HG03108 (cell line): ENCODE data around the gene SEMA4D.

Source experiments
- ATAC-seq: cut with Tn5 transposase; IDR thresholded peaks from one replicate; pipeline ENCODE4 v1.9.1; 2021; ENCODE audit warnings: moderate library complexity; ENCODE audit not compliant: unreplicated experiment

The SEMA4D gene

DNA sequence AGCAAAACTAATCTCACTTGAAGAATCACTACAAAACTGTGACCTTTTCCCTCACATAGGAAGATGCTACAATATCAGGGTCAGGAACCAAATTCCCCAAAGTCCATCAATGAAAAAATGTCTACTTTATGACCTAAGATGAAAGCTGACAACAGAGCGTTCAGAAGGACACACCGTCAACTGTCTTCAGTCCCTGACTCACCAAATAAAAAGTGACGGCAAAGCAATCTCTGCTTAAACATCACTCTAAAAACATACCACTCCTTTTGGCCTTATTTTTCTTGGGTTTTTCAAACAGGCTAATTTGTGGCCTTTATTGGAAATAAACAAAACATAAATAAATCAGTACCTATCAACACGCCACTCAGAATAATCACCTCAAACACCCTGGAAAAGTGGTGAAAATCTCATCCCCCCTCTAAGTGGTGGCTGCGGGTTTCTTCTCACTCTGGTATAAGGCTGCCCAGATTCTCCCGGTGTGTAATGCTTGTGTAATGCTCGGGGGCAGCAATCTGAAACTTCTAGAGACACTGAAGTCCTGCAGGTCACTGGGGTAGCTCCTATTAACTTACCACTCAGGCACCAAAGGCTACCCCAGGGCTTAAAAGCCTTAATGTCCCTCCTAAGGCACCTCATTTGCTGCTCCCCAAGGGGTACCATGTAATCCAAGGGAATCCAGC lies 29.5 kb downstream of the SEMA4D start:
- ATAC-seq: no peak

DNA sequence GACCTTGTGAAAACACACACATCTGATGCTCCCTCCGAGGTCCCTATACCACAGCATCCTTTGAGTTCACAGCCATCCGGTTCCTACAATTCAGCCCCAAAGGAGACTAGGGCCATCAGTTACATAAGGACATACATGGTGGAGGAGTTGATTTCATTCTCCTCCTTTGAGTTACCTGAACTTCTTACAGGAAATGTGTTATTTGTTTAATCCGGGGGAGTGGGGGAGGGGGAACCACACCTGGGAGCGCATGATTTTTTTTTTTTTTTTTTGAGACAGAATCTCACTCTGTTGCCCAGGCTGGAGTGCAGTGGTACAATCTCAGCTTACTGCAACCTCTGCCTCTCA lies 30.7 kb downstream of the SEMA4D start:
- no peak for ATAC-seq

DNA sequence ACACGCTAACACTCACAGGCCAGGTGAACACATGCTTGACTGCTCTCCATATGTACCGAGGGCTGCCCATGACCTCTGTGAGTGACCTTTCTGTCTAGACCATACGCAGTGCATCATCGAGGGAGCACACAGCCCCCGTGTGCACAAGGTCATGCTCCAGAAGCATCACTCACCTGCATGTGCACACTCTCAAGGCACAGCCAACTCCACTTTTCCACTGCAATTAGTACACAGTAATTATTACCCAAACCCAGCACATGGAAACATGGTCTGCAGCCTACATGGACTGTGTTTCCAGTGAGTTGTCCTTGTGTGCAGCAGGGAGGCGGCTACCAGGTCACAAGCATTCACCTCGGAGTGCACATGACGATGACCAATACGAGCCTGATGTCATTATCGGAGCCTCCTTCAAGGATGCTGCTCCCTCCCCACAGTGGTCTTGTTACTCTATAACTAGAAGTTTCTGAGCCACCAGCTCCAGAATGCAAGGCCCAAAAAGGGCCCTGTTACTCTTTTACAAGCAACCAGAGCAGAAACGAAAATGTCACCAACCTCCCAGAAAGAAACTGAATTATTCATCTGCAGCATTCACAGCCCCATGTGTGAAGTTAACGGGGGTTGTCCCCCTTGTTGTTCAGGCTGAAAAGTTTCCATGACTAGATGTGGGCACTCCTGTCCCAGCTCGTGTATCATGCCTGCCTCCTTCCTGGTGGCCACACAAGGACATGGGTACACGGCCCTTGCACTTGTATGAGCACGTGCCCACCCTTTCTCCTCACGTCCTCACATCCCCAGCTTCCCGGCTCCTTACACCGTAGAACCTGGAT lies 31.2 kb downstream of the SEMA4D start:
- peak; percentile 61 for ATAC-seq

DNA sequence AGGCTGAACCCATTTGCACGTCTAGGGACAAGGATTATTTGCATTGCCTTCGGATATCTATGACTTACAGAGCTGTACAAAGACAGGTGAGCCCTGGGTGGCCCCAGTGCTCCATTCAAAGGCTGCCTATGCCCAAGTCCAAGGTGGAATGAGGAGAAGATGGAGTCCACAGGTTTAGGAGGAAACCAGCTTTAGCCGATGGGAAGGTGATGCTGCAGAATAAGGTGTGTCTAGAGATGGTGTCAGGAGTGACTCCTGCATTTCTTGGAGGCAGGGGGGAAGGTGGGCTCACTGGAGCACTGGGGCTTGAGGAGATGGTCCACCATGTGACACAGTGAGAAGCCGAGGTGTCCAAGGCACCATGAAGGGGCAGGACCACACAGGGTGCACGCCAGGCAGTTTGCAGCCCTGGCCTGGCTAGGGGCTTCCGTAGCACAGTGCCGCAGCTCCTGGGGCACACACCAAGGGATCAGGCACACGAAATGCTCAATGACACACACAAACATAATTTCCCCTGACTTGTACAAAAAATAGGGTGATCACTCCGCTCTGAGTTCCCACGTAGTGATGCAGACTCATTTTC lies 32.1 kb downstream of the SEMA4D start:
- ATAC-seq: no peak

DNA sequence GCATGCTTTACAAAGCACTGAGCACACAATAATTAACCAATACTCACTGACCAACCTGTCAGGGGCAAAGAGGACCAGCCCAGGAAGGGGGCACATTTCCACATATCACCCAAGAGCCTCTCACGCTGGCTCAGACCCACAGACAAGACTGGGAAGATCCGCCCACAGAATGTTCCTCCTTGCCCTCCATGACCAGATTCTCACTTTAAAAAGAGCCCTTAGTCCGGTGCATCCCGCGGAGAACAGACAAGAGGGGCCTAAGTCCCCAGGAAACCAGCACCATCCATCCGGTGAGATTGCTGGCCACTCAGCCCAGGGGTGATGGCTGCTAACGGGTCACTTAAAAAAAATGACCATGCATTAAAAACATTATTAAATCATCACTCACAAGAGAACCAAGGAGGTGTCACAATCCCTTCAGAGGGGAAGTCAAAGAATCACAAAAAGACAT lies 32.9 kb downstream of the SEMA4D start:
- peak; percentile 6 for ATAC-seq

DNA sequence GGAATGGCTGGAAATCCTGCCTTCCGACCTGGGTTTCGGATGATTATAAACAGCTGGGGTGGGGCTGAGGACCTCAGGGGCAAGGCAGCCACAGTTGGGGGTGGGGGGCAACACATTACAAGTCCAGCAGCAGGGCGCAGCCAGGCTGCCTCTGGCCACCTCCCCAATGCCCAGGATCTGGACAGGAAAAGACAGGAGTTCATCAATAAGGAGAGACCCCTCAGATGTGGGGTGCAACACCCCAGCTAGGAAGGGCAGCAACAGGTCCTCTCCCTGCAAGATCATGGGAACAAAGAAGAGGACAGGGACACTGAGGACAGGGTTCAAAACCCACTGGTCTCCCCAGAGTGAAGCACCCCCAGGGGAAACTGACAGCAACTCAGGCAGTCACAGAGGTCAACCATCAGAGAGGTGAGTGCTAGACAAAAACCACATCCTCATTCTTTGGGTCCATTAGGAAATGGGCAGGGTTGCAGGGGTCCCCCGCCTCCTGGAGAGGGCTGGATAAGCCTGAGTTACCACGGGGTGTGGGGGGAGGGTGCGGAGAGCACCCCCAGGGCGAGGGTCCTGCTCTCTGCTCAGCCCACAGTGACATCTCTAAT lies 33.5 kb downstream of the SEMA4D start:
- peak; percentile 35 for ATAC-seq

DNA sequence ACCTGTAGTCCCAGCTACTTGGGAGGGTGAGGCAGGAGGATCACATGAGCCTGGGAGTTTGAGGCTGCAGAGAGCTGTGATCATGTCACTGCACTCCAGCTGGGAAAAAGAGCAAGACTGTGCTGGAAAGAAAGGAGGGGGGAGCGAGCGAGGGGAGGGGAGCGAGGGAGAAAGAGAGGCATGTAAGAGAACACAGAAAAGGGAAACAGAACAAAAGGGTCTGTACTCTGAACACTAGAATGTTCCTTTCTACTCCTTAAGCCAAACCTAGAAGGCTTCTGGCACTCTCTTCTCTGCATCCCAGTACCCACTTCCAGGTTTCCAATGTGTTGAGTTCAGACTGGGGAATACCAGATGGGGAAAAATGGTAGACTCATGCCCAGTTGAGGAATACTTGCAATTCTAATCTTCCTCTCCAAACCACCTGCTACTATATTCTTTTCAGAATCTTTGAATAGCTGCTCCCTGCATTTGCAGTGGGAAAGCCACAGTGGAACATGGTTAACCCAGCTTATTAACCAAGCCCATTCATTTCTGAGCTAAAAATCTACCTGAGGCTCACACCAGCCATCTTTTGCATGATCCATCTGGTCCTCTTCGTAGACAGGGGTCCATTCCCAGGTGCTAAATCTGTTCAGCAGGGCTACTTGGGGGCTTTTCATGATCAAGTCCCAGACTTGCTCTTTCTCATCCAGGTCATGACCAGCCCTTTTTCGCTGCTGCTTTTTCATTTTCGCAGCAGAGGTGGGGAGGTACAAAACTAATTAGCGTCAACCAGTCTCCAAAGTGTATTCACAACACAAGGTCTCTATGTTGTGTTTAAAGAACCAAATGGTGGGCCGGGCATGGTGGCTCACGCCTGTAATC lies 34.9 kb downstream of the SEMA4D start:
- no peak for ATAC-seq

DNA sequence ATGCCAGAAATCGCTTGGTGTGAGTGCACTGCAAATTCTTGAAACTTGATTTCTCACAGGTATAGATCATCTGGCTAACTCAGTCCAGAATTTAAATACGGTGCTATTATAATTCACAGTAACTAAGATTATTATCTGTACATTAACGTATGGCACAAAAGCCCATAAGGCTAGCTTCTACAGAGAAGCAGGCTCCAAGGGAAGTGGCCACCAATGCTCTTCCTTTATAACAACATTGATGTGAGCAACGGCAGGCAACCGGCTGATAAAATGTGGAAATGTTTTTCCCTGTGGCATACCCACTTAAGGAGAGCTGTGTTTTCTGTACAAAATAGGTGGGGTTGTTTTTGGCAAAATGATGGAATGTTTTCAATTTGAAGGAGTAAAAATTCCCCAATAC lies 35.7 kb downstream of the SEMA4D start:
- ATAC-seq: no peak

DNA sequence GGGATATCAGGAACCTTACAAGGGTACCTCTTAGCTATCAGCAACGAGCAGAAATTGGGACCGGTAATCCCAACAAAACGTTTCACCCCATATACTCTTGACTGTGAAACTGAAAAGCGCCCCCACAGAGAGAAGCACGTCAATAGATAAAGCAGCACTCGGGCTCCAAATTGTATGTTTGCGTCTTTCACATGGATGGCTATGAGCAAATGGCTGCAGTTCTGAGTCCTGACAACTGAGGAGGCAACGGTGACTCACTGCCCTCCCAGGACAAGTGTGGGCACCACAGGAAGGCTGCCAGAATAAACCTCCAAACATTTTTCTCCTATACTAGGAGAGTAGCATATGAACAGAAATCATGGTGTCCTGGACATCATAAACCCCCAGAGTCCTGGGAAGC lies 36.6 kb downstream of the SEMA4D start:
- ATAC-seq: no peak

DNA sequence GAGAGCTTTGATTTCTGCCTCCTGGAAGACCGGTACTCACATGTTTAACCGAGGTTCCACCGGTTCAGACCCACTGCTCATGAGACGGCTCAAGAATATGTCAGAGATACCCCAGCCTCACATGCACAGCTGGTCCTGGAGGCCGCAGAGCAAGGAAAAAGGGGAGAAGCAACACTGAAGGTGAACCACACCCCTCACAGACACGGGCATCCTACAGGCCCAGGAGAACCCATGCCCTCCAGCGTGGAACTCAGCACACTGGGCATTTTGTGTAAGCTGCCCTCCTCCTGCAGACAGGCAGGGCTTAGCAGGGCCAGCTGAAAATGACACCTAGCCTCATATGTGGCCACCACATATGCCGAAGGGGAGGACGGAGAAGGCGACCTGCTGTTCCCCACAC lies 37.4 kb downstream of the SEMA4D start:
- no peak for ATAC-seq

DNA sequence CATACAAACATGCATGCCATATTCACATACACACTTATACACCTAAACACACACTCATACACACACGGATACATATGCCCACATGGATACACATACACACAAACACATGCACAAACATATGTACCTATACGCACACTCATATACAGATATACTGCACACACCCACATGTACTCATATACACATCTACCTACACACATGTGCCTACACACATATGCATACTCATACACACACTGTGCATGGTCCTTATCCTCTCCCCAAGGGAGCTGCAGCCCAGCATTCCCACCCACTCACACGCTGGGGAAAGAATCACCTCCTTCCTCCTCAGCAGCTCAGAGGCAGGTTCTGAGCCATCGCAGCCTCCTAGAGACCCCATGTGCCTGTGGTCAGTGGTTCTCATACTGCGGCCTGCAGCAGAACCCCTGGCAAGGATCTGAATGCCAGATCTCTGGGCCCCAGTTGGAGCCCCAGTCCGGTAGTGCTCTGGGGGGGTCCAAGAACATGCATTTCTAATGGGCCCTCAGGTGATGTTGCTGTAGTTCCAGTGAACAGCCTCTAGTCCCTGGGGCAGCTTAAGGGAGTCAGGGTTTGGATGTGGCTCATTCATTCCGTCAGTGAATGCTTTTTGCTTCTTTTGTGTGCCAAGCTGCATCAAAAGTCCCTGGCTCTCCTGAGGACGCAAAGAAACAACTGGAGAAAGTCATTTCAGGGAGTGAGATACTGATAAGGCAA lies 39.0 kb downstream of the SEMA4D start:
- ATAC-seq: no peak

DNA sequence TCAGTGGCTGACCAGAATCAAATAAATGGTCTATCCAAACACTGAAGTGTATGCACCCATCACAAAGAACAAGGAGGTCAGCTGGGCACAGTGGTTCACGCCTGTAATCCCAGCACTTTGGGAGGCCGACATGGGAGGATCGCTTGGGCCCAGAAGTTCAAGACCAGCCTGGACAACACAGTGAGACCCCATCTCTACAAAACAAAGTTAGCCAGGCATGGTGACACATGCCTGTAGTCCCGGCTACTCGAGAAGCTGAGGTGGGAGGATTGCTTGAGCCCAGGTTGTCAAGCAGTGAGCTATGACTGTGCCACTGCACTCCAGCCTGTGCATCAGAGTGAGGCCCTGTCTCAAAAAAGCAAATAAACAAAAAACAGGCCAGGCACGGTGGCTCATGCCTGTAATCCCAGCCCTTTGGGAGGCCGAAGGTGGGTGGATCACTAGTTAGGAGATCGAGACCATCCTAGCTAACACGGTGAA lies 40.5 kb downstream of the SEMA4D start:
- no peak for ATAC-seq

DNA sequence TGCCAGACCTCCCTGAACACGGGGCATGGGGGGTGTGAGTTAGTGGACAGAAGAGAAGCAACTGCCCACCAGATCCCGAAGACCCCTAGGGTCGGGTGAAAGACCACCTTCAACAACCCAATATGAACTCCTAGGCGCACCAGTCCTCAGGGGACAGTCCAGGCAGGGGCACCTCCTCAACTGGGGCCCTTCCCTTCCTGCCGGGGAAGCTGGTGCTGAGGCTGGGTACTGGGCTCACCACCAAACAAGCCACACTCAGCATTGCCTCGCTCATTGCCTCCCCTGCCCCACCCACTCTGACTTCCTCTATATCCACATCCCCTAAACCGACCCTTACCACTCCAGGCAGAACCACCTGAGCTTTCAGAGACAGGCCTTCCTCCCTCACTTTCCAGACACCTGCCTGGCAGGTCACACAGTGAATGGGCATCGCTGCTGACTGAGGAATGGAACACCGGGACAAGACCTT lies 42.5 kb downstream of the SEMA4D start:
- no peak for ATAC-seq

DNA sequence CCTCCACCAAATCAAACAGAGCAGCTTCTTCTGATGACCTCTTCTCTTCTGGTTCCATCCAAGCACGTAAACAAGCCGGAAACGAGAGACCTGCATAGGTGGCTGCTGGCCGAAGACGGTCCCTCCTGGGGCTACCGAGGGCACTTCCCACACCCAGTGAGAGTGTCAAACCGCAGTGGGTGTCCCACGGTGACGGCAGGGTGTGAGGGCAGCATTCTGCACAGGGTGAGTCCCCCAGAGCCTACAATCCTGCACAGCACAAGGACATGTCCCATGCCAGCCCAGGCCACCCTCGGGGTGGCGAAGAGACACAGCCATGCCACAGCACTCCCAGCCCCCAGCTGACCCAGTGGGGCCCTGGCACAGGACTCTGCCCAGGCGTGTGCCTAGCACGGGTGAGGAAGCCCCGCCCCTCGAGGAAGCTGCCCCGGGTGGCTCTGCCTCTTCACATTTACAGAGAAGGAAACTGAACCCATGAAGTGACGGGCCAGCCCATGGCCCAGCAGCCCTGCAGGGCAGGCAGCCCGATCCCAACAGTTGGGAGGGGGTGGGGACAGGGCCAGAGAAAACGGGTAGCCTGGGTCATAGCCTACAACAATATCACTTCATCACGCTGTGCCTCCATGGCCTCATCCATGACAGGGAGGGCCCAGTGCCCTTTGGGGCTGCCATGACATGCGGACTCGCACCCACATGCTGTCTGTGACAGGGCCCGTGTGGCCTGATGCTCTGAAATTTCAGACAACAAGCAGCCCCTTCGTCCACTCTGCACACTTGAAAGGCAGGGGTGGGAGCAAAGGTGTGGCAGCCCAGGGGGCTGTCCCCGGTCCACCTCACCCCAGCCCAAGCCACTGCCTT lies 43.2 kb downstream of the SEMA4D start:
- ATAC-seq: no peak

DNA sequence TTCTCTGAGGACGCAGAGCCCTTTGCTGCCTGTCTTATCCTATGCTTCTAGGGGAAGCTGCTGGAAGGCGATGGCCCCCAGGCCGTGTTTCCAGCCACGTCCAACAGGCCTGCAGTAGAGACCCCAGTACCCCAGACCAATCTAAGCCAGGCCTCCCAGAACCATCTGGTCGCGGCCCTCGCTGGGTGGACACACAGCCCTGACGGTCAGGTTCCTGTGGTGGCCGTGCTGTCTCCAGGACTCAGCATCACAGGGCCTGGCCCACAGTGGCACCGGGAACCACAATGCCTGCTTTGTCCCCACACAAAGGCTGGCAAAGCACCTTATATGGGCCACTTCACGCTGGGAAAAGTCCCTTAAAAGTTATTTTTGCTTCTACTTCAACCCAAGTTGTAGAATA lies 44.5 kb downstream of the SEMA4D start:
- no peak for ATAC-seq

DNA sequence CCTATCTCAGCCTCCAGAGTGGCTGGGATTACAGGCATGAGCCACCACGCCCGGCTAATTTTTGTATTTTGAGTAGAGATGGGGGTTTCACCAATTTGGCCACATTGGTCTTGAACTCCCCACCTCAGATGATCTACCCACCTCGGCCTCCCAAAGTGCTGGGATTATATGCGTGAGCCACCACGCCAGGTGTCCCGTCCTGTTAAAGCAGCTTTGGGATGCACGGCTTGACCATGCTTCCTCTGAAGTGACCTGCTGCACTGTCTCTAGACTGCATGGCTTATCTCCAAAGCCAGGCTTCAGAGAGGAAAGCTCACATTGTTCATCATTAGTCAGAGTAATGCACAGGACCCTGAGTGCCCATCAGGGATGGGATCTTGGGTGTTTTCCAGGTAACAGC lies 45.4 kb downstream of the SEMA4D start:
- no peak for ATAC-seq

DNA sequence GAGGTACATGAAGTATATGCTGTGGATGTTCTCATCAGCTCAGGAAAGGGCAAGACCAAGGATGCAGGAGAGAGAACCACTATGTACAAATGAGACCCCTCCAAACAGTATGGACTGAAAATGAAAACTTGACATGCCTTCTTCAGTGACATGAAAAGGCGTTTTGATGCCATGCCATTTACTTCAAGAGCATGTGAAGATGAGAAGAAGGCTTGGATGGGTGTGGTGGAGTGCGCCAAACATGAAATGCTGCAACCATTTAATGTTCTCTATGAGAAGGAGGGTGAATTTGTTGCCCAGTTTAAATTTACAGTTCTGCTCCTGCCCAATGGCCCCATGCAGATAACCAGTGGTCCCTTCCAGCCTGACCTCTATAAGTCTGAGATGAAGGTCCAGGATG lies 47.7 kb downstream of the SEMA4D start:
- ATAC-seq: no peak

DNA sequence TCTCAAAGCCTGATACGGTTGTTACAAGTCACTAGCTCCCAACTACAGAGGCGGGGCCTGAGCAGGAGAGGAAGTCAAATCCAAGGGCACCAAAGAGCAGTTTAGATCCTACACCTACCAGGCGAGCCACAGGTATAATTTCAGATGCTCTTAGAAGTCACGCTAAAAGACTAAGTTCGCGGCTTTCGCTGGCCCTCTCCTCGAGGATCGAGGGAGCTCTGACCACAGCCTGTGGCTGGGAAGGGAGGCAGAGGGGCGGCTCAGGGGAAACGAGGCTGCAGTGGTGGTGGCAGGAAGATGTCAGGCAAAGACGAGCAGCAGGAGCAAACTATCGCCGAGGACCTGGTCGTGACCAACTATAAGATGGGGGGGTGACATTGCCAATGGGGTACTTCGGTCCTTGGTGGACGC lies 48.6 kb downstream of the SEMA4D start:
- no peak for ATAC-seq

DNA sequence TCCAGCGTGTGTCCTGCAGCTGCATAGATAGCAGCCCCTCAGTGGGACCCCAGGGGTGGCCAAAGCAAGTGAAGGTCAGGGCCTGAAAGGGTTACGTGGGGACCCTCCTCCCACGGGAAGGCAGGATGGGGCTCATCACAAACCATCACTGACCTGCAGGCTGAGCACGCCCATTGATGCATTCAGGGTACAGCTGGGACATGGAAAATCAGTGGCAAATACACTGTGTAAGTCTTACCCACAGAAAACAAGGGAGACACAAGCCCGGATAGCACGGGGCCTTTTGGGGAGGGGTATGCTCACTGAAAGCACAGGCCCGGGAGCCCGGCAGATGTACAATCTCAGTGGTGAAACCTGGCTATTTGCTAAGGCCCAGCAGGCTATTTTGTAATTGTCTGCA lies 49.1 kb downstream of the SEMA4D start:
- ATAC-seq: no peak
